ENCODE measurements around the gene SLC29A1.
"Not testable (repeated sequence)": the region's sequence is repeated elsewhere in the genome, so short reads cannot be mapped to it uniquely, and the experiment has no call there.

SLC29A1 gene

GRCh38 chr6:44196351-44196750 lies 27.0 kb upstream of the SLC29A1 start:
- DNase-seq, result not testable (repeated sequence)

- DNase-seq, result no peak
These were observed 24.7 kb upstream of the SLC29A1 start for GRCh38 chr6:44198684-44199083.

- DNase-seq, result no peak
These were observed 23.5 kb upstream of the SLC29A1 start for GRCh38 chr6:44199883-44200282.

- DNase-seq, result no peak
These were observed 22.2 kb upstream of the SLC29A1 start for GRCh38 chr6:44201200-44201599.

GRCh38 chr6:44201638-44202303 lies 21.6 kb upstream of the SLC29A1 start:
- no peak for DNase-seq

- no peak for DNase-seq
These were observed 20.9 kb upstream of the SLC29A1 start for GRCh38 chr6:44202332-44202971.

GRCh38 chr6:44202972-44203750 lies 20.2 kb upstream of the SLC29A1 start:
- no peak for DNase-seq

- no peak for DNase-seq
These were observed 19.4 kb upstream of the SLC29A1 start for GRCh38 chr6:44203955-44204354.

GRCh38 chr6:44207966-44208365 lies 15.4 kb upstream of the SLC29A1 start:
- no peak for DNase-seq

GRCh38 chr6:44211284-44211683 lies 12.1 kb upstream of the SLC29A1 start:
- no peak for DNase-seq

- DNase-seq, result no peak
These were observed 9.1 kb upstream of the SLC29A1 start for GRCh38 chr6:44214307-44214706.

GRCh38 chr6:44216677-44217331 lies 6.6 kb upstream of the SLC29A1 start, which contains the start of gene MYMX:
Gene MYMX (plus strand): TSS chr6:44216926. CDS start chr6:44217472, 546 bp downstream.
- no peak for DNase-seq

GRCh38 chr6:44217332-44218143 lies 5.9 kb upstream of the SLC29A1 start:
- no peak for DNase-seq

- DNase-seq, result peak; percentile 19
These were observed 4.2 kb upstream of the SLC29A1 start for GRCh38 chr6:44219053-44219814.

GRCh38 chr6:44219815-44220784 lies 3.3 kb upstream of the SLC29A1 start:
- DNase-seq, result no peak

- DNase-seq, result no peak
These were observed 2.5 kb upstream of the SLC29A1 start for GRCh38 chr6:44220913-44221290.

- DNase-seq, result peak; percentile 81
These were observed 2.0 kb upstream of the SLC29A1 start for GRCh38 chr6:44221291-44221960.

- no peak for DNase-seq
These were observed 1.4 kb upstream of the SLC29A1 start for GRCh38 chr6:44221961-44222335.

GRCh38 chr6:44222486-44223318 lies 693 bp upstream of the SLC29A1 start:
- DNase-seq, result no peak
